Activated gamma-delta T cell treated with anti-CD3 and anti-CD28 coated beads, Interleukin-2, amount 50 U/mL, for 16 hours (primary cell): ENCODE measurements around the gene MUC5AC.
"Not testable (repeated sequence)": the region's sequence is repeated elsewhere in the genome, so short reads cannot be mapped to it uniquely, and the experiment has no call there.

Experiments used
- DNase-seq: peaks from one replicate; pipeline ENCODE4 v3.0.0-alpha.2; 2020; ENCODE audit warnings: low read depth

The MUC5AC gene

GRCh38 chr11:1236316-1237127, 78.8 kb downstream of the MUC5AC start:
- no peak for DNase-seq

GRCh38 chr11:1237128-1237580, 79.4 kb downstream of the MUC5AC start:
- DNase-seq, result no peak

- DNase-seq, result no peak
Observed at GRCh38 chr11:1237851-1238250, 80.1 kb downstream of the MUC5AC start.

- no peak for DNase-seq
Observed at GRCh38 chr11:1238767-1239595, 81.2 kb downstream of the MUC5AC start.

- DNase-seq, result no peak
Observed at GRCh38 chr11:1239596-1240205, 81.9 kb downstream of the MUC5AC start.

GRCh38 chr11:1240771-1241170, 83.0 kb downstream of the MUC5AC start:
- no peak for DNase-seq

- DNase-seq, result no peak
Observed at GRCh38 chr11:1241706-1242105, 84.0 kb downstream of the MUC5AC start.

- DNase-seq, result no peak
Observed at GRCh38 chr11:1242289-1242688, 84.5 kb downstream of the MUC5AC start.

GRCh38 chr11:1242751-1243150, 85.0 kb downstream of the MUC5AC start:
- DNase-seq, result not testable (repeated sequence)

- not testable (repeated sequence) for DNase-seq
Observed at GRCh38 chr11:1243521-1243920, 85.8 kb downstream of the MUC5AC start.

- not testable (repeated sequence) for DNase-seq
Observed at GRCh38 chr11:1244557-1244956, 86.8 kb downstream of the MUC5AC start.

- DNase-seq, result not testable (repeated sequence)
Observed at GRCh38 chr11:1245717-1246116, 88.0 kb downstream of the MUC5AC start.

- DNase-seq, result not testable (repeated sequence)
Observed at GRCh38 chr11:1246301-1246700, 88.5 kb downstream of the MUC5AC start.

GRCh38 chr11:1247026-1247425, 89.3 kb downstream of the MUC5AC start:
- DNase-seq, result not testable (repeated sequence)

- DNase-seq, result not testable (repeated sequence)
Observed at GRCh38 chr11:1248951-1249350, 91.2 kb downstream of the MUC5AC start.

- not testable (repeated sequence) for DNase-seq
Observed at GRCh38 chr11:1250411-1250810, 92.7 kb downstream of the MUC5AC start.
